A549 (cell line): ENCODE results near the gene ANO7.

ENCODE experiments used
- CEBPB ChIP-seq, 2 experiments: fragments of >200 bp in 1 of 2; sonication (Bioruptor Twin) in 1 of 2; formaldehyde crosslinking in 1 of 2; IDR thresholded peaks; 2 replicates each; pipeline ENCODE4 v1.6.1; 2012 to 2016
- CHD4 ChIP-seq: fragments of 200-600 bp; sonication (generic); IDR thresholded peaks from 2 replicates; pipeline ENCODE4 v1.6.1; 2016; ENCODE audit warnings: antibody characterized with exemption, mild to moderate bottlenecking, borderline replicate concordance
- CTCF ChIP-seq: fragments of >200 bp; sonication (Bioruptor Twin); formaldehyde crosslinking; IDR thresholded peaks from 3 replicates; pipeline ENCODE4 v1.5.1; 2016
- FOSL2 ChIP-seq, 2 experiments: fragments of 450-650 bp in 1 of 2; fragments of >200 bp in 1 of 2; sonication (Bioruptor Twin) in 1 of 2; formaldehyde crosslinking; IDR thresholded peaks; 2 replicates each; pipeline versions ENCODE4 v1.5.0 to v1.6.1; 2016 to 2020; ENCODE audit warnings: mild to moderate bottlenecking in 1 of 2, moderate library complexity in 1 of 2
- JUN ChIP-seq, 2 experiments: fragments of >200 bp; sonication (Bioruptor Twin); formaldehyde crosslinking; IDR thresholded peaks; 2 replicates in 1 of 2; 3 replicates in 1 of 2; pipeline ENCODE4 v1.6.1; 2016 to 2017
- MAFK ChIP-seq: fragments of 450-650 bp; IDR thresholded peaks from 2 replicates; pipeline ENCODE4 v1.6.1; 2014; ENCODE audit not compliant: partially characterized antibody
- MAZ ChIP-seq: fragments of 150-350 bp; IDR thresholded peaks from 2 replicates; pipeline ENCODE4 v1.6.1; 2014; ENCODE audit warnings: antibody characterized with exemption, low read depth, low read length, borderline replicate concordance
- MYC ChIP-seq: IDR thresholded peaks from 2 replicates; pipeline ENCODE4 v1.6.1; 2012; ENCODE audit warnings: mild to moderate bottlenecking, inconsistent platforms, low read length, improper control_type of control experiment, borderline replicate concordance
- NPAS2 ChIP-seq: fragments of 250-450 bp; sonication (Bioruptor Pico); IDR thresholded peaks from 2 replicates; pipeline ENCODE4 v1.8.0; 2022; ENCODE audit warnings: mild to moderate bottlenecking, moderate library complexity, borderline replicate concordance
- POLR2A ChIP-seq: IDR thresholded peaks from 2 replicates; pipeline ENCODE4 v1.6.1; 2012; ENCODE audit warnings: mild to moderate bottlenecking, low read length
- REST ChIP-seq: fragments of 200-600 bp; sonication (generic); IDR thresholded peaks from 2 replicates; pipeline ENCODE4 v1.6.1; 2016; ENCODE audit warnings: antibody characterized with exemption, mild to moderate bottlenecking, moderate library complexity
- RNF2 ChIP-seq: fragments of 200-600 bp; sonication (generic); IDR thresholded peaks from 2 replicates; pipeline ENCODE4 v1.6.1; 2016; ENCODE audit warnings: low read depth, mild to moderate bottlenecking, antibody characterized with exemption, moderate library complexity, borderline replicate concordance
- ZFP36 ChIP-seq: fragments of 450-650 bp; IDR thresholded peaks from 2 replicates; pipeline ENCODE4 v1.6.1; 2014; ENCODE audit warnings: borderline replicate concordance; ENCODE audit not compliant: partially characterized antibody

GRCh38 chr2:241190291-241190981 lies 2.0 kb downstream of the ANO7 start:
- no peak for TF ChIP-seq ZFP36
- no peak for TF ChIP-seq FOSL2 (IDR thresholded peaks at IDR 0.05)
- TF ChIP-seq FOSL2 (CRISPR knock-in tag; IDR thresholded peaks at IDR 0.05) = no peak
- no peak for TF ChIP-seq MYC
- TF ChIP-seq CTCF = no peak
- no peak for TF ChIP-seq CHD4
- TF ChIP-seq CEBPB (IDR thresholded peaks at IDR 0.05) = no peak
- no peak for TF ChIP-seq NPAS2 (CRISPR knock-in tag)
- no peak for TF ChIP-seq REST
- no peak for TF ChIP-seq MAZ
- TF ChIP-seq JUN (IDR thresholded peaks at IDR 0.05) = no peak
- TF ChIP-seq POLR2A = no peak
- TF ChIP-seq RNF2 = no peak
- no peak for TF ChIP-seq MAFK
